GM12875 (cell line): Measurements from ENCODE around the gene PELI2.

ENCODE experiments used
- H3K4me3 ChIP-seq: one replicate; pipeline ENCODE4 v1.5.1; 2011; ENCODE audit warnings: low read depth, low read length, control low read depth
- TF ChIP-seq, protein P1 (sequence below): IDR thresholded peaks from 2 replicates; pipeline ENCODE4 v1.5.1; 2011; ENCODE audit warnings: low read depth, mild to moderate bottlenecking, control low read depth, inconsistent platforms, low read length, moderate library complexity, borderline replicate concordance; ENCODE audit not compliant: insufficient read depth

Gene PELI2

DNA sequence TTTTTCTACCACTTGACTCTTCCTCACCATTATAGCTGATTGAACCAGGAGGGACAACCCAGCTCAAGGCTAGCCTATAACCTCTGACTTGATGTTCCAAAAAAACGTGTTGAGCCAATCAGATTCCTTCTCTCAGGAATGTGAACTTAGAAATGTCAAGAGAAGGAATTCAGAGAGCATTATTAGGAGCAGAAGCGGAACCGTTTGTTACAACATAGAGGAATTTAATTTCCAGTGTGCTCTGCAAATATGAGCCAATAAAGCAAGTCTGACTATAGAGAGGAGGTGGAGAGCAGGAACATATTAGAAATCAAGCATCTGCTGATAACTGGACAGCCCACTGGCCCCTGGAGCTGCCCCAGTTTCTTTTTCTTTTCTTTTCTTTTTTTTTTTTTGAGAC is 15.3 kb upstream of the PELI2 start:
- TF ChIP-seq, protein P1, sequence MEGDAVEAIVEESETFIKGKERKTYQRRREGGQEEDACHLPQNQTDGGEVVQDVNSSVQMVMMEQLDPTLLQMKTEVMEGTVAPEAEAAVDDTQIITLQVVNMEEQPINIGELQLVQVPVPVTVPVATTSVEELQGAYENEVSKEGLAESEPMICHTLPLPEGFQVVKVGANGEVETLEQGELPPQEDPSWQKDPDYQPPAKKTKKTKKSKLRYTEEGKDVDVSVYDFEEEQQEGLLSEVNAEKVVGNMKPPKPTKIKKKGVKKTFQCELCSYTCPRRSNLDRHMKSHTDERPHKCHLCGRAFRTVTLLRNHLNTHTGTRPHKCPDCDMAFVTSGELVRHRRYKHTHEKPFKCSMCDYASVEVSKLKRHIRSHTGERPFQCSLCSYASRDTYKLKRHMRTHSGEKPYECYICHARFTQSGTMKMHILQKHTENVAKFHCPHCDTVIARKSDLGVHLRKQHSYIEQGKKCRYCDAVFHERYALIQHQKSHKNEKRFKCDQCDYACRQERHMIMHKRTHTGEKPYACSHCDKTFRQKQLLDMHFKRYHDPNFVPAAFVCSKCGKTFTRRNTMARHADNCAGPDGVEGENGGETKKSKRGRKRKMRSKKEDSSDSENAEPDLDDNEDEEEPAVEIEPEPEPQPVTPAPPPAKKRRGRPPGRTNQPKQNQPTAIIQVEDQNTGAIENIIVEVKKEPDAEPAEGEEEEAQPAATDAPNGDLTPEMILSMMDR = no peak
- no peak overlapping the region for H3K4me3 ChIP-seq

DNA sequence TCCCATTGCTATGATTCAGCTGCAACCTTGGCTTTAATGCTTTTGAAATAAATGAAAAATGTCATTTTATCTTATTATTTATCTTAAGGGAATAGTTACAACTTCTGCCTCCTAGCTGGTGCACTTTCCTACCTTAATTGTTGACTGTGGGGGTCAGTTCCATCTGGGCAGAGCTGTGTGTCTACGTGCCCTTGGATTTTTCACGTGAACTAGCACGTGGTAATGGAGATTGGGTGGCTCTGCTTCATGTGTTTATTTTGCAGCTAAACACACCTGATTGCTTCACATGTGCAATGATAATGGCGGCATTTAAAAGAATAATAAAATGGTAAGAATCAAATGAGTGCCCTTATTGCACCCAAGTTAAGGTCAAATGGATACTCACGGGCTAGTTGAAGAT is 10.6 kb upstream of the PELI2 start:
- no peak overlapping the region for H3K4me3 ChIP-seq
- TF ChIP-seq, protein P1 = no peak

DNA sequence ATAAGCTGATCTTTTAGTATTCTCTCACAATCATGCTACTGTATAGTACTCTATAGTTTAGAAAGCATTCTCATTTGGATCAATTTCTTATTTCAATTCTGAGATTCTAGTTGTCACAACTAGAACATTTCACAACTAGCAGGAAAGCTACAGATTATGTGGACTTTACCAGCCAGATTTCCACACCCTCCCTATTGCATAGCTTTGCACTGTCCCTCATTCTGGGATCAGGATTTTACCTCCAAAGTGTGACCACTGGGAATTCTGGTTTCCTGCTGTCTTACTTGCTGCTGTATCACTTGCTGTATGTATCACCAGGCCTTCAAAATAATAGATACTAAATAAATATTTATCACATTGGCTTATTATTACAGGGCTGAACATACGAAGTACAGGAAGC is 10.2 kb upstream of the PELI2 start:
- TF ChIP-seq, protein P1 = no peak
- no peak overlapping the region for H3K4me3 ChIP-seq

DNA sequence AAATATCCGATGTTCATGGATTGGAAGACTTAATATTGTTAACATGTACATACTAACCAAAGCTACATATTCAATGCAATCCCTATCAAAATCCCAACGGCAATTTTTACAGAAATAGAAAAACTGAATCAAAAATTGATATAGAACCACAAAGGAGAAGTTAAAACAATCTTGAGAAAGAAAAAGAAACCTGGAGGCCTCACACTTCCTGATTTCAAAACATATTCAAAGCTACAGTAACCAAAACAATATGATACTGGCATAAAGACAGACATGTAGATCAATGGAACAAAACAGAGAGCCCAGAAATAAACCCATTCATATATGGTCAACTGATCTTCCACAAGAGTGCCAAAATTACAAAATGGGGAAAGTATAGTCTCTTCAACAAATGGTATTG is 5.4 kb upstream of the PELI2 start:
- no peak overlapping the region for H3K4me3 ChIP-seq
- TF ChIP-seq, protein P1 = no peak

DNA sequence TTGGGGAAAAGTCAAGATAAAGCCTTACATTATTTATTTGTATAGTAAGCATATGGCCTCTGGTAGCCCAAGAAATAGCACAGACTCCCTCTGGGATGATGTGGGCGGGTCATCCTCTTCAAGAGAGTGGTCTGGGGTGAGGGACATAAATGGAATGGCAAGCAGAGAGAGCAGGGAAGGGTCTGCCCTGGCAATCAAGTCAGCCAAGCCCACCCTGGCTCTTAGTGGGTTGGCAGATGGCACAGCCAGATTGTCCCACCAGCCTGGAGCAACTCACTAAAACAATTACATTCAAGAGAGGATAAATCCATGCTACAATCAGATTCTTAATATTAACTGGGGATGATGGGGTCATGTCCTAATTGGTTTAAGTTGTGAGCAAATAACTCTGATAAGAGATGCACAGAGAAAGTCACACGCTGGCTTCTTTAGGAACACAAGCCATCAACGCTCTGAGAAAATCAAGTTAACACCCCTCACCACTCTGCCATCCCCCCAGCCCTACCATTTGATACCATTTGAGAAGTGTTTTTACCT is 2.8 kb upstream of the PELI2 start:
- TF ChIP-seq, protein P1 = no peak

DNA sequence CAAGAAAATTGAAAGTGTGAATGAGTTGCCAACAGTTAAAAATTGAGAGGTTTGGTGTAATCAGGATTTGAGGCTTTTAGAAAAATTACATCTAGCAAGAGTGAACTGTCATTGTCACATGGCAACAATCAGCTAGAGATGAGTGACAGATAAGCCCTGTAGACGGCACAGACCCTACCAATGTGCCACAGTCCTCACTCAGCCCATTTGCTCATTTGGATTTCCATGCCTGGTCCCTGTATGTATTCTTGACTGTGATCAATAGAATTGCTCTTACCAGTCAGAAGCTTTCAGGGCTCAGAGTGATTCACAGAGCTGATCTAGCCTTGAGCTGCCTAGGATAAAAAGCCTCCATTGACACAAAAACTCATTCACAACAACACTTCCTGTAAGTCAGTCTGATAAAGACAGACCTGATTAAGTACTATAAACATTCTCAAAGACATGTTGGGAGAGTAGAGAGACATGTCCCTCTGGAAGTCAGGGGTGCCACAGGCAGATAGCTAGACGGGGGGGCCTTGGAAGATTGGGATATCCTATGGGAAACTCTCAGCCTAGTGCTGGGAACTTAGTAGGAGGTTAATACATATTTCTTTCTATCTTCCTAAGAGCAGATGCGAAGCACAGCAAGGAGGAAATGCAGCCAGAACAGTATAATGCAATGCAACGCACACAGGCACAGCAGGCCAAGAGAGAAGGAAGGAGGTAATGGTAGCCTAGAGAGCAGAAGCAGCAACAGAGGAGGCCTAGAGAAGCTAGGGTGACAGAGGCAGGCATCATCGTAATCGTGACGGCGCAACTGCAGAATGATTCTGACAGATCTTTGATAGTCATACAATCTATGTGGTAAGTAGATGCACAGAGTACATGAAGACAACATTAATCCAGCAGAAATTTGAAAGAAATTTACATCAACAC is 2.0 kb upstream of the PELI2 start:
- TF ChIP-seq, protein P1 = no peak
- H3K4me3 ChIP-seq = no peak overlapping the region

More for the DNA sequence above, 2.8 kb upstream of the PELI2 start:
- no peak overlapping the region for H3K4me3 ChIP-seq
